Measurements from ENCODE around the gene ZFAND3. TPM values are rescaled to one million over a fixed set of nuclear protein-coding genes. Genes with fewer than 3 reads are reported as not detected.

The ZFAND3 gene
- total and polyA plus RNA-seq, 10 of the 15 experiments (the other 5 are each of a cell fraction or from before 2014, with no cell fraction given), result 0.90 to 34.4 (median 16.3) TPM

DNA sequence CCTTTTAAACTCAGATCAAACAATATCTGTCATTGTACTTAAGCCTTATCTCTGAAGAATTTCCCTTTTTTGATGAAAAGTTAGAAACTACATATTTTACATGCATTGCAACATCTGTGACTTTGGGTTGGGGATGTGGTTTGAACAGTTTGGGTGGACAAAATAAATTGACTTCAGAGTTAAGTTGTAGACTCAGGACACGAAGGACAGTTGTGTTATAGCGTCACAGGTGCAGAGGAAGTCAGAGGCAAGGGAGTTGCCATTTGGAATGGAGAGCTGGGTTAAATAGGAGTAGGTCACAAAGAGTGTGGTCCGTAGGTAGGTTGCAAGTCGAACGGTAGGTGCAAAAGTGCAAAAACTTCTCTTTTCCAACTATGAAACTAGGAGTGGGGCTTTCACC is 46.0 kb downstream of the ZFAND3 start:
- intact Hi-C loops (cut with micrococcal nuclease; ENCODE audit: unreplicated experiment), result loop anchor here (5.0 to 10.0 kb wide), 3 partner anchors 43 to 161 kb away; no protein-coding TSS in a partner anchor
- ChIA-PET RAD21 (ENCODE audit: unreplicated experiment) (interaction anchor here (0.6 to 3.0 kb wide), 4 partner anchors 34 to 167 kb away, joined by 4 to 10 read pairs (median 4); no protein-coding TSS in a partner anchor), CTCF (interaction anchor here (0.8 to 3.2 kb wide), 8 partner anchors 16 to 146 kb away, joined by 3 to 9 read pairs (median 4); no protein-coding TSS in a partner anchor), SMC1A (ENCODE audit: uncharacterized antibody, unreplicated experiment) (interaction anchor here (0.9 to 3.7 kb wide), 8 partner anchors 13 to 620 kb away, joined by 3 to 27 read pairs (median 4); no protein-coding TSS in a partner anchor), POLR2A (interaction anchor here (1.0 kb wide), 1 partner anchor 15 kb away, joined by 3 read pairs; no protein-coding TSS in a partner anchor)
- Histone ChIP-seq H3K4me1 (ENCODE audit: control insufficient read depth, insufficient read depth, low read length) (peaks cover 28% of the 10 kb centered on the region), H4K20me1 (ENCODE audit: control insufficient read depth, insufficient read depth) (peaks cover 3% of the 10 kb centered on the region; the same call in 1 of the 2 replicates), H3K27ac (ENCODE audit: control insufficient read depth, insufficient read depth) (no peak overlapping the region), H3K9me3 (replicated peaks; ENCODE audit: control insufficient read depth, insufficient read depth, low read length) (no peaks in the 10 kb centered on the region; the same call in 2 of the 3 replicates), H3K4me3 (no peak overlapping the region), H3K9ac (ENCODE audit: control insufficient read depth, insufficient read depth, low read length) (no peak overlapping the region), H3K36me3 (ENCODE audit: control insufficient read depth in 2 of 2, insufficient read depth in 2 of 2, low read length in 1 of 2) (0 out of 4 replicates have a peak, but pooled peaks cover 0 to 3% of the 10 kb centered on the region in 2 experiments), H2AFZ (ENCODE audit: control insufficient read depth, low read depth, low read length) (no peak overlapping the region), H3K79me2 (ENCODE audit: control insufficient read depth, insufficient read depth, low read length) (peaks cover 80% of the 10 kb centered on the region), H3K27me3 (replicated peaks in 1 of 2; ENCODE audit: control insufficient read depth in 2 of 2, insufficient read depth in 2 of 2, low read length in 1 of 2) (no peaks in the 10 kb centered on the region), H3K4me2 (ENCODE audit: control insufficient read depth, insufficient read depth) (no peak overlapping the region)
- no peak for TF ChIP-seq CHD1 (IDR thresholded peaks at IDR 0.05; ENCODE audit: low read depth, low read length)
- no peak for TF ChIP-seq SIN3A (IDR thresholded peaks at IDR 0.05; ENCODE audit: low read depth, low read length)
- no peak for TF ChIP-seq MXI1 (IDR thresholded peaks at IDR 0.05; ENCODE audit: low read depth, low read length)
- no peak for TF ChIP-seq MYC (IDR thresholded peaks at IDR 0.05; ENCODE audit: insufficient read depth, insufficient read length, insufficient replicate concordance, low read length, severe bottlenecking)
- TF ChIP-seq NFIC (IDR thresholded peaks at IDR 0.05; ENCODE audit: low read depth, low read length), result no peak
- TF ChIP-seq CBFB (IDR thresholded peaks at IDR 0.05; ENCODE audit: low read depth), result no peak
- TF ChIP-seq PAX5 (IDR thresholded peaks at IDR 0.05; ENCODE audit: borderline replicate concordance, low read depth, low read length), result no peak
- TF ChIP-seq, protein P1, sequence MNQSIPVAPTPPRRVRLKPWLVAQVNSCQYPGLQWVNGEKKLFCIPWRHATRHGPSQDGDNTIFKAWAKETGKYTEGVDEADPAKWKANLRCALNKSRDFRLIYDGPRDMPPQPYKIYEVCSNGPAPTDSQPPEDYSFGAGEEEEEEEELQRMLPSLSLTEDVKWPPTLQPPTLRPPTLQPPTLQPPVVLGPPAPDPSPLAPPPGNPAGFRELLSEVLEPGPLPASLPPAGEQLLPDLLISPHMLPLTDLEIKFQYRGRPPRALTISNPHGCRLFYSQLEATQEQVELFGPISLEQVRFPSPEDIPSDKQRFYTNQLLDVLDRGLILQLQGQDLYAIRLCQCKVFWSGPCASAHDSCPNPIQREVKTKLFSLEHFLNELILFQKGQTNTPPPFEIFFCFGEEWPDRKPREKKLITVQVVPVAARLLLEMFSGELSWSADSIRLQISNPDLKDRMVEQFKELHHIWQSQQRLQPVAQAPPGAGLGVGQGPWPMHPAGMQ (IDR thresholded peaks at IDR 0.05; ENCODE audit: borderline replicate concordance), result no peak
- no peak for TF ChIP-seq BACH1 (IDR thresholded peaks at IDR 0.05; ENCODE audit: borderline replicate concordance)
- no peak for TF ChIP-seq NRF1 (conservative IDR thresholded peaks at IDR 0.05; ENCODE audit: low read depth, low read length)
- TF ChIP-seq, protein P2, sequence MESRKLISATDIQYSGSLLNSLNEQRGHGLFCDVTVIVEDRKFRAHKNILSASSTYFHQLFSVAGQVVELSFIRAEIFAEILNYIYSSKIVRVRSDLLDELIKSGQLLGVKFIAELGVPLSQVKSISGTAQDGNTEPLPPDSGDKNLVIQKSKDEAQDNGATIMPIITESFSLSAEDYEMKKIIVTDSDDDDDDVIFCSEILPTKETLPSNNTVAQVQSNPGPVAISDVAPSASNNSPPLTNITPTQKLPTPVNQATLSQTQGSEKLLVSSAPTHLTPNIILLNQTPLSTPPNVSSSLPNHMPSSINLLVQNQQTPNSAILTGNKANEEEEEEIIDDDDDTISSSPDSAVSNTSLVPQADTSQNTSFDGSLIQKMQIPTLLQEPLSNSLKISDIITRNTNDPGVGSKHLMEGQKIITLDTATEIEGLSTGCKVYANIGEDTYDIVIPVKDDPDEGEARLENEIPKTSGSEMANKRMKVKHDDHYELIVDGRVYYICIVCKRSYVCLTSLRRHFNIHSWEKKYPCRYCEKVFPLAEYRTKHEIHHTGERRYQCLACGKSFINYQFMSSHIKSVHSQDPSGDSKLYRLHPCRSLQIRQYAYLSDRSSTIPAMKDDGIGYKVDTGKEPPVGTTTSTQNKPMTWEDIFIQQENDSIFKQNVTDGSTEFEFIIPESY (IDR thresholded peaks at IDR 0.05), result no peak
- TF ChIP-seq ZSCAN29 (IDR thresholded peaks at IDR 0.05), result no peak
- TF ChIP-seq FOXK2 (IDR thresholded peaks at IDR 0.05), result no peak
- no peak for TF ChIP-seq ZNF274 (IDR thresholded peaks at IDR 0.05; ENCODE audit: insufficient read depth, insufficient read length)
- TF ChIP-seq, protein P3, sequence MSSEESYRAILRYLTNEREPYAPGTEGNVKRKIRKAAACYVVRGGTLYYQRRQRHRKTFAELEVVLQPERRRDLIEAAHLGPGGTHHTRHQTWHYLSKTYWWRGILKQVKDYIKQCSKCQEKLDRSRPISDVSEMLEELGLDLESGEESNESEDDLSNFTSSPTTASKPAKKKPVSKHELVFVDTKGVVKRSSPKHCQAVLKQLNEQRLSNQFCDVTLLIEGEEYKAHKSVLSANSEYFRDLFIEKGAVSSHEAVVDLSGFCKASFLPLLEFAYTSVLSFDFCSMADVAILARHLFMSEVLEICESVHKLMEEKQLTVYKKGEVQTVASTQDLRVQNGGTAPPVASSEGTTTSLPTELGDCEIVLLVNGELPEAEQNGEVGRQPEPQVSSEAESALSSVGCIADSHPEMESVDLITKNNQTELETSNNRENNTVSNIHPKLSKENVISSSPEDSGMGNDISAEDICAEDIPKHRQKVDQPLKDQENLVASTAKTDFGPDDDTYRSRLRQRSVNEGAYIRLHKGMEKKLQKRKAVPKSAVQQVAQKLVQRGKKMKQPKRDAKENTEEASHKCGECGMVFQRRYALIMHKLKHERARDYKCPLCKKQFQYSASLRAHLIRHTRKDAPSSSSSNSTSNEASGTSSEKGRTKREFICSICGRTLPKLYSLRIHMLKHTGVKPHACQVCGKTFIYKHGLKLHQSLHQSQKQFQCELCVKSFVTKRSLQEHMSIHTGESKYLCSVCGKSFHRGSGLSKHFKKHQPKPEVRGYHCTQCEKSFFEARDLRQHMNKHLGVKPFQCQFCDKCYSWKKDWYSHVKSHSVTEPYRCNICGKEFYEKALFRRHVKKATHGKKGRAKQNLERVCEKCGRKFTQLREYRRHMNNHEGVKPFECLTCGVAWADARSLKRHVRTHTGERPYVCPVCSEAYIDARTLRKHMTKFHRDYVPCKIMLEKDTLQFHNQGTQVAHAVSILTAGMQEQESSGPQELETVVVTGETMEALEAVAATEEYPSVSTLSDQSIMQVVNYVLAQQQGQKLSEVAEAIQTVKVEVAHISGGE (CRISPR knock-in tag; IDR thresholded peaks at IDR 0.05), result no peak
- no peak for TF ChIP-seq CEBPB (IDR thresholded peaks at IDR 0.05; ENCODE audit: borderline replicate concordance in 1 of 2, low read depth in 2 of 2, low read length in 2 of 2)
- ATAC-seq (no peak), FAIRE-seq (no peak), DNase-seq (ENCODE audit: low read depth, low spot score) (no peak)
- WGBS (ENCODE audit: insufficient coverage, insufficient replicate concordance, low lambda C conversion rate, missing lambda C conversion rate), result 98% methylated on average over 5 of the region's 5 CpGs
- BruUV-seq (replicated peaks), result no TSS peak
- in situ Hi-C loops (cut with MboI), result no loop called here
